ENCODE results near the gene OPRL1.

OPRL1 gene

DNA sequence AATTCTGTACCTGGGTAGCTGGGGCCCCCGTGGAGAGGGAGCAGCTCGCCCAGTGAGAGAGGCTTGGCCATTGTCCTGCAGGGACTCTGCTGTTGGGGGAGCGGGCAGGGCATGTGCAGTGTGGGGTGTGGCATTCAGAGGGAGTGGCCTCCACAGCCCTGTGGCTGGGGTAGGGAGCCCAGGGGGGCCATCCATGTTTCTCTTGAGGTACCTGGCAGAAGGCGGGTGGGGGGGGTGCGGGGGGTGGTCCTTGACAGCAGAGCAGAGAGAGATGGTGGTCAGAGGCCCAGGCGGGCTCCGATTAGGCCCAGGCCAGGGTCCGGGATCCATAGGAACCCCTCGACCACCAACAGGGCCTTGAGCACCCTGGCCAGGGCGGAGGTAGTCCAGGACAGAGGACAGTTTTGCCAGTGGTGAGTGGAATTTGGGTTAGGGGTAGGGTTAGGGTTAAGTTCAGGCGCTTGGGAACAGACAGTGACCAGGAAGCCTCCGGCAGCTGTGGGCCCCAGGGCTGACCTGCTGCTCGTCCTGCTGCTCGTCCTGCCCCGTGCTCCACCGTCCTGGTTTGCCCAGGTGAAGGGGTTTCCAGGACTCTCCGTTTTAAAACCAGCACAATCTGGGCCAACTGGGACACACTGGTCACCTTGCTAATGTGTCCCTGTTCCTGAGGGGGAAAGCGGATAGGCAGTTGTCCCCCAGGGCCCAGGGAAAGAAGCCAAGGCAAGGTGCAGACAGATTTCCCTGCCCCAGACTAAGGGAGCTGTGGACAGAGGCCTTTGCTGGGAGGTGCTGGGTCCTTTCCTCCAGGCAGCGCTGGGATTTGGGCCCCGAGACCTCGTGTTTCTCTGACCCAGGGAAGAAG is 59.5 kb downstream of the OPRL1 start:
- in situ Hi-C loops (cut with MboI; ENCODE audit: low sequenced_read_pairs): no loop called here

DNA sequence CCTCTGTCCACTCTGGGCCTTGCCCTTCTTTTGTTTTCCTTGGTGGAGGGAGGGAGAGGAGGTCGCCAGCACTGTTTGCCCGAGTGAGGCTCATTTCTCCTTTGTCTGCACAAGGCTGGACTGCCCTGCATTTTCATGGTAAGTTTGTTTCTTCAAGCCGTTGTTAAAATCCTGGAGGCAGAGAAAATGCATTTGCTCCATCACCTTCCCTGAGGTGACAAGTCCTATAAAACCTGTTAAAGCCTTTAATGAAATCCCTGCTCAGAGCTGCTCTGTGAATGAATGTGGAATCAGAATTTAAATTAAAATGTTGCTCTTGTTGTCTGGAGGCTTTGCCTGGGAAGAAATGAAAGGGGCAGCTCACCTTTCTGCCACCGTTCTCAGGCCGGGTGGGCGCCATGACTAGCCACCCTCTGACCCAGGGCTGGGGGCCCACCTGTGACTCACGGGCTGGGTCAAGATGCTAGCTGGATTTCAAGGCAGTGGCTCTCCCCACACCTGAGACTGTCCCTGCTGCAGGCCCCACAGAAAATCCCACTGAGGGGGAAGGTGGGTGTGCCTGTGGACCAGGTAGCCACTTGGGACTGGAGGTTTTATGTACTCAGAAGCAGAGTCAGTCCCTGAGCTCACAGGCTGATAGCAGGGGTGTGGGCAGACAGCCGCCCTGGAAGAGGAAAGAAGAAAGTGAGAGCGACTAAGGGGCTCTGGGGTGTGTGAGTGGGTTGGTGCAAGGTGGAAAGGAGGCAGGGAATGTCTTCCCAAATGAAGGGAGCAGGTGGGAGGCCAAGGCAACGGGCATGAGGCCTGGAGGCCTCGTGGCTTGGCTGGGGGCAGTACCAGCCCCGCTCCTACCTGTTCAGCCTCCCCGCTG is 60.4 kb downstream of the OPRL1 start:
- in situ Hi-C loops (cut with MboI; ENCODE audit: low sequenced_read_pairs): no loop called here

DNA sequence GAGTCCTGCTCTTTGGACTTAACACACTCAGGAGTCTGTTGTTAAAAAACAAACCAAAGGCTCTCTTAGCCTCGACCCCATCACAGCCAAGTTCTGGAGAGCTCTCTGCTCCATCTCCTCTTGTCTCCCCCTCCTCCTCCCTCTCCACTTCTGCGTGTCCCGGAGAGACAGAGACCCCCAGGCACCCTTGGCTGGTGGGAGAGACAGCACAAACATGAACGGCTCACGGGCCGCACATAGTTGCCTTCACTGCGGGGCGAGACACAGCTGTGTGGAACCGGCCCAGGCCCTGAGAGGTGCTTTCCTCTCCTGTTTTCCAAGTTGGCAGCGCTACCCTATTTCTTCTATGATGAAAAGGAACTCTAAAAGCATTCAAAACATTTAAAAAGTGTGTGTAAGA is 61.1 kb downstream of the OPRL1 start:
- in situ Hi-C loops (cut with MboI; ENCODE audit: low sequenced_read_pairs): no loop called here

DNA sequence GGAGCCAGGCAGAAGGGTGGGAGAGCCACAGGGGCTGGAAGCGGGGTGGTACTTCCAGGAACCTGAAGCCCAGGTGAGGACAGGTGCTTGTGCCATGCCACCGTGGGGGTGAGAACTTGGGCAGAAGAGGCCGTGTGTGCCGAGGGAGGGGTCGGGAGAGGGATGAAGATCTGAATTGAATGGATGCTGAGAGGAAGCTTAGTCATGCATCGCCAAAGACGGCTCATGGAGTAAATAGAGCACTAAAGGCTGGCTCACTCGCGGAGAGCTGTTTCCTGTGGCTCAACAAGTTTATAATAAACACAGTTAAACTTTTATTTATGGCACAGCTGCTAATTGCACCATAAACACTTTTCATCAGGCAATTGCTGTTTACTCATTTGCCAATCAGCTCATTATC is 62.7 kb downstream of the OPRL1 start:
- in situ Hi-C loops (cut with MboI; ENCODE audit: low sequenced_read_pairs): no loop called here

DNA sequence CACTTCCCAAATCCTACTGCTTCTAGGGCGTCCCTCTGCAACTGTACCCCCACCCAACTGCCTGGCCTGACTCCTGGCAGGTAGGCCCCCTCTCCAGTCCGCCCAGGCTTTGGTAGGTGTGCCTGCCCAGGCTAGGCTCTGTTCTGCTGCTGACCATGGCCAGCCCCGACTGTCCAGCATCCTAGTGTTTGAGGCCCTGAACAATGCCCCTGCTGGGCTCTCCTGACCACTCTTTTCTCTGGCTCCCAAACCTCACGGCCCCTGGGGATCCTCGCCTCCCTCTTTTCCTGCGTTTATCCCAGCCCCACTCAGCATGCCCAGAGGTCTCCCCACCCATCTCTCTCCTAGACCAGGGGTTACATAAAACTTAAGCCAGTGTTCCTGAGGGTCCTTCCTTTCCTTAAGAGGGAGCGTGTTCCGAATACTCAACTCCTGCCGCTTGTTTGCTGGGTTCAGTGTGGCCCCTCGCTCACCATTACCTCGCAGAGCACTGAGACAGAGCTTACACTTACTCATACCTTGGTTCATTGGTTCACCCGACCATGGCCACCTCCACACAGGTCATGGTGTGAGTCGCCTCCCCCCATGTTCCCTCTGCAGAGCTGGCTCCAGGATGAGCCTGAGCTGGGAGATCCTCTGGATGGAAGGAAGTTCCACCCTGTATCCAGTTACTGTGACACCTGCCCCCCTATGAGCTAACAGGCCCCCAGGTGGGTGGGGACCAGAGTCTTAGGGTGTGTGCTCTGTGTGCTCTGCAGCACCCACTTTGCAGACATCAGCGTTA is 63.3 kb downstream of the OPRL1 start:
- in situ Hi-C loops (cut with MboI; ENCODE audit: low sequenced_read_pairs): no loop called here

DNA sequence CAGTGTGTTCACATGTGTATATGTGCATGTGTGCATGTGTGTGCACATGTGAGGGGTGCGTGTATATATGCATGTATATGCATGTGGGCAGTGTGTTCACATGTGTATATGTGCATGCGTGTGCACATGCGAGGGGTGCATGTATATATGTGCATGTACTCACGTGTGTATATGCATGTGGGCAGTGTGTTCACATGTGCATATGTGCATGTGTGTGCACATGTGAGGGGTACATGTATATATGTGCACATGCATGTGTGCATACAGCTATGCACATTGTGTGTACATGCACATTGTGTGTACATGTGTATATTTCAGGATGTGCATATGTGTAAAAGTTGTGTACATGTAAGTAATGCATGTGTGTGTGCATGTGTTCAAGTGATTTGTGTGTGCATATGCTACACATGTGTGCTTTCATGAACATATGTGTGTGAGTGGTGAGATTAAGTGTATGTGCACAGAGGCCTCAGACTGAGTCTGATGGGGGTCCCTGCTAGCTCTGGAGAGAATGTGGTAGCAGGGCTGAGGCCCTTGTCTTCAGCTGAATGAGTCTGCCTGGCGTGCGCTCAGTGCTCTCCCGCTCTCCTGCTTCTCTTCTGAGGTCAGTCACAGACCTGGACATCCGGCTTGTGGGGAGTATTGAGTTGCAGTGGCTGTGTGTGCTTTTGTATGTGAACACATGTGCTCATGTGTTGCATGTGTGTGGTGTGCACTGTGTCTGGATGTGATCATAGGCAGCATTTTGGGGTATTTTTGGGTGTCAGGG is 64.4 kb downstream of the OPRL1 start:
- in situ Hi-C loops (cut with MboI; ENCODE audit: low sequenced_read_pairs): no loop called here

DNA sequence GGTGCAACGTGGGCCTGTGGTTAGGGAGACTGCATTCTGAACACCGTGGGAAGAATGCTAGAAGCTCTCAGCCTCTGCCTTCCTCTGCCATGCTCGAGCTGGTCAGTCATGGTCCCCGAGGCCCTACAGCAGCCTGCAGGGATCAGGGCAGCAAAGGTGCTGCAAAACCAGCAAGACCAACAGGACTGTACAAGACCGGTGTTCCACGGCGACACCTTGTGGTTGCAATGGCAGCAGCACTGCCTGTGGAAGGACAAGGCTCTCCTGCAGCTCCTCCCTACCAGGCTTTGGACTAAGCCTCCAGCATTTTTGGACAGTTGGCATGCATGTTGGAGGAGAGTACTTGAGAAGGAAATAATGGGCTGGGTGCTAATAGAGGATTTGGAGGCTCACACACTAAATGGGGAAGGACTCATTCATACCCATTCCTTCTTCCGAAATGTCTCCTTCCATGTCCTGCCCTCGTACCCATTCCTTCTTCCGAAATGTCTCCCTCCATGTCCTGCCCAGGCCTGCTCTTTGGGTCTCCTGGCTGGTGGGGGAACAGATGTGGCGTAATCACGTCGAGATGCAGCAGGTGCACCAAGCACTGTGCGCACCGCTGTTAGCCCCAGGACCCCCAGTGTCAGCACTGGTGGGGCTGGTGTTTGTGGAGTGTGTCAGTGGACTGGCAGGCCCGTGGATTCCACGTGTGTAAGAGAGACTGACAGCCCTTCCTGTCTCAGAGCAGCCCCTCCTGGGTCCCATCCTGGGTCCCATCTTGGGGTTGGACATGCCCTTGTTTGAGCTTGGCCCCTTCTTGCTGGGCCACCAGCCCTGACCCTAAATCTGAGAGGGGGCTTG is 65.8 kb downstream of the OPRL1 start:
- in situ Hi-C loops (cut with MboI; ENCODE audit: low sequenced_read_pairs): no loop called here

DNA sequence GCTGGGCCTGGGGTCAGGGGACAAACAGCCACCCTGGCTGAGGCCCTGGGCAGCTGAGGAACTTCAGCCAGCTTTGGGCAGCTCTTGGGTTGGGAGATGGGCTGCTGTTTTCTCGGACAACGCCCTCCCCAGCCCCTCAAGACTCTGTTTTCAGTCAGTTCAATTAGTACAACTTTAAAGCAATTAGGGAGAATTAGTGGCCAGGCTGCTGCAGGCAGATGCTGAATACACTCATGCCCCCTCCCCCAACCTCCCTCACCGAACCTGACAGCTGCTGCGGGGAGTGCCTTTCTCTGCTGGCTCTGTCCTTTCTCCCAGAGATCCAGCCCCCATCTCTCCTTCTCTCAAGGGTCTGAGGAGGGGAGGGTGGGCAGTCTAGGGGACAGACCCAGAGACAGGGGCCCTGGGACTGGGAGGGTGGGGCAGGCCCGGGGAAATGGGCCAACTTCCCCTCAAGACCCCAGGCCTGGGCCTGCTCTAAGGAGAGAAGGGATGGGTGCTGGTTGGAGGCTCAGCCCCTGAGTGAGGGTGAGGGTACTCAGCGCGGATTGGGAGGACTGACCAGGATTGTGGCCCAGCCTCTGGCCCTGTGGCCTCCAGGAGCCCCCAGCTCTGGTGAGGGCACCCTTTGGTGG is 66.5 kb downstream of the OPRL1 start:
- in situ Hi-C loops (cut with MboI; ENCODE audit: low sequenced_read_pairs): no loop called here

DNA sequence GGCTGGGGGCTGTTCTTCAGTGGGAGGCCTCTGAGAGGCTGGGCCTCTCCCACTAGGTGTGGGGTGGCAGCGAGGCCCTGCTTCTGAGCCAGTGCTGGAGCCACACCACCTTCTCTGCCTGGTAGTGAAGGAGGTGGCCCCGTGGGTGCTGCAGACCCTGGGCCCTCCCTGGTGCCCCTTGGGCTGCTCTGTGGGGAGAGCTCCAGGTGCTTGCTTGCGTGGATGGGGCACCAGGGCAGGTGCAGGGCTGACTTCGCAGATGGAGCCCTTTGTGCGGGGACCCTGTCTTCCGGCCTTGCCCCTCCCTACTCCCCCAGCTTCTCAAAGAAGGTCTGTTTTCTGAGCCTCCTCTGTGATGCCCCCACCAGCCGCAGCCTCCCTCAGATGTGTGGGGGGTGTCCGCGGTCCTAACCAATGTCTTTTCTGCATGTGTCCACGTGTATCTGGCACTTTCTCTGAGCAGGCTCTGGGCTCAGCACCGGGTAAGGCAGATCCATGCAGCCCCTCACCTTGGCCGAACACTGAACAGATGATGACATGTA is 67.1 kb downstream of the OPRL1 start:
- in situ Hi-C loops (cut with MboI; ENCODE audit: low sequenced_read_pairs): no loop called here

DNA sequence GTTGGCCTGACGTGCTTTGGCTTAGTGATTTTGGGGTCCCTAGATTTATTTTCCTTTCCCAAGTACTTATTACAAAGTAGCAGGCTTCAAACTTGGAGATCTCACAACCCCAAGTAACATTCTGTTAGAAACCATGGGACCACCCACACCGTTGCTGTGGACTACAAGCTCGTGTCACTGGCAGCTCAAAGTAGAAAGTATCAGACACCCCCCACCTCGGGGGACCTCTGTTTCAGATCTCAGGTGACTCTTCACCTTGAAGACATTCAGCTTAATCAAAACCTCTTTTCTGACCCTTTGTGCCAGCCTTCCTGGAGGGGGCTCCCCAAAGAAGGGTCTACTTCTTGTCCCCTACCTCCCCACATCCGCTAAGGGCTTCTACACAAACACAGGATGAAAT is 68.7 kb downstream of the OPRL1 start:
- in situ Hi-C loops (cut with MboI; ENCODE audit: low sequenced_read_pairs): no loop called here

DNA sequence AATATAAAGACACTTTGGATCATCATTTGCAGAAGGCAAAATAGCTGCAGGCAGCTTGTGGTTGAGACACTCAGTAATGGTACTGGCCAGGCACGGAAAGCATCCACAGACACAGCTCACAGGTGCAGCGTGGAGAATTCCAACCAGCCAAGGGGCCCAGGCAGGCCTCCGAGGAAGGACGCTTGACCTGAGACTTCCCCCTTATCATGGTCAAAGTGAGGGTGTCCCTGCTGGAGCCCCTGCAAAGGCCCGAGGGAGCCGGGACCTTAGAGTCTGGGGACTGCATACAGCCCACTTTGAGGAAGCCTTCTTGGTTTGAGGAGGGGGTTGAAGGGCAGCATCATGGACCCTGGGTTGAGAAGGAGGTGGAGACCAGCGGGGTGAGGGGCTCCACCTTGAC is 69.3 kb downstream of the OPRL1 start:
- in situ Hi-C loops (cut with MboI; ENCODE audit: low sequenced_read_pairs): no loop called here

DNA sequence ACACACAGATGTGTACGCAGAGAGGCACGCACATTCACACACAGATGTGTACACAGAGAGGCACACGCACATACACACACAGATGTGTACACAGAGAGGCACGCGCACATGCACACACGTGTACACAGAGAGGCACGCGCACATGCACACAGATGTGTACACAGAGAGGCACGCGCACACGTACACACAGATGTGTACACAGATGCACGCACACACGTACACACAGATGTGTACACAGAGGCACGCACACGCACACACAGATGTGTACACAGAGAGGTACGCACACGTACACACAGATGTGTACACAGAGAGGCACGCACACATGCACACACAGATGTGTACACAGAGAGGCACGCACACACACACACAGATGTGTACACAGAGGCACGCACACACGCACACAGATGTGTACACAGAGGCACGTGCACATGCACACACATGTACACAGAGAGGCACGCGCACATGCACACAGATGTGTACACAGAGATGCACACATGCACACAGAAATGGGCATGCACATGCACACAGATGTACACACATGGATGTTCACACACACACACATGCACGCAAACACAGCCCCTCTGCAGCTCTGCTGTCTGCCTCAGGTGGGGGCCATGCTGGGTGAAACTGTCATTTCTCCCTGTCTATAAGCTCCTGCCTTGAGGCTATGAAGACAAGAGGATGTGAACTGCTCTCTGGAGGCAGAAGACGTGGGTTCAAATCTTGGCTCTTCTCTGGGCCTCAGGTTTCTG is 70.1 kb downstream of the OPRL1 start:
- in situ Hi-C loops (cut with MboI; ENCODE audit: low sequenced_read_pairs): no loop called here

Measured in HL-60/S4 treated with phorbol 12-myristate 13-acetate at 8.2 ng/mL for 4 days and 3 days (cell line).